GM23338 (cell line): ENCODE data around the gene NDEL1.

Experiments
- CTCF ChIP-seq, 2 experiments: fragments of 200-600 bp in 1 of 2; sonication (generic) in 1 of 2; conservative IDR thresholded peaks; 2 replicates each; pipeline versions ENCODE4 v1.5.1 to v1.6.1; 2016 to 2017; ENCODE audit warnings: antibody characterized with exemption in 2 of 2, low read depth in 2 of 2, mild to moderate bottlenecking in 2 of 2, moderate library complexity in 1 of 2
- EZH2 ChIP-seq: fragments of 200-600 bp; sonication (generic); IDR thresholded peaks from one replicate; pipeline ENCODE4 v1.8.0; 2017; ENCODE audit warnings: antibody characterized with exemption, mild to moderate bottlenecking, low read depth; ENCODE audit not compliant: unreplicated experiment
- POLR2AphosphoS5 ChIP-seq: IDR thresholded peaks from 2 replicates; pipeline ENCODE4 v1.6.1; 2016; ENCODE audit warnings: antibody characterized with exemption, low read depth
- REST ChIP-seq: IDR thresholded peaks from one replicate; pipeline ENCODE4 v1.6.1; 2018; ENCODE audit warnings: antibody characterized with exemption; ENCODE audit not compliant: unreplicated experiment

GRCh38 chr17:8506145-8506544 lies 70.5 kb downstream of the NDEL1 start:
- TF ChIP-seq REST: no peak
- no peak for TF ChIP-seq CTCF (conservative IDR thresholded peaks at IDR 0.05; ENCODE audit: low read depth in 2 of 2)
- no peak for TF ChIP-seq POLR2AphosphoS5
- TF ChIP-seq EZH2: no peak
